Activated B cell treated with CpG ODN at 0.5 μM for 24 hours (primary cell): ENCODE data around the gene WNT2B. TPM values are rescaled to one million over a fixed set of nuclear protein-coding genes. Genes with fewer than 3 reads are reported as not detected.

Source experiments
- ATAC-seq: fragments of 200-7000 bp; cut with Tn5 transposase; one replicate; pipeline ENCODE4 v1.10.0; 2021; ENCODE audit warnings: low read depth, mild to moderate bottlenecking, moderate library complexity
- CTCF ChIA-PET: fragments of 350-600 bp; sonication (Branson Sonifier 250); formaldehyde crosslinking; loops from one replicate; lab custom pipeline; 2021; ENCODE audit warnings: antibody characterized with exemption; lab: Charles Lee
- POLR2A ChIA-PET: fragments of 350-600 bp; sonication (Branson Sonifier 250); formaldehyde crosslinking; loops from one replicate; lab custom pipeline; 2021; ENCODE audit warnings: antibody characterized with exemption; lab: Charles Lee
- DNase-seq: peaks from one replicate; pipeline ENCODE4 v3.0.0; 2022
- H3K27ac Mint-ChIP-seq: one replicate; pipeline ENCODE4 v1.8.0; 2020; ENCODE audit warnings: mixed read lengths
- H3K27me3 Mint-ChIP-seq: one replicate; pipeline ENCODE4 v1.8.0; 2021; ENCODE audit warnings: mixed read lengths
- H3K36me3 Mint-ChIP-seq: one replicate; pipeline ENCODE4 v1.8.0; 2021; ENCODE audit warnings: low read depth, mixed read lengths
- H3K4me1 Mint-ChIP-seq: one replicate; pipeline ENCODE4 v1.8.0; 2021; ENCODE audit warnings: mixed read lengths
- H3K4me3 Mint-ChIP-seq: one replicate; pipeline ENCODE4 v1.8.0; 2020; ENCODE audit warnings: mild to moderate bottlenecking, mixed read lengths
- H3K9me3 Mint-ChIP-seq: one replicate; pipeline ENCODE4 v1.8.0; 2020; ENCODE audit warnings: mixed read lengths
- CTCF ChIP-seq: fragments of 200-600 bp; IDR thresholded peaks from one replicate; pipeline ENCODE4 v1.8.0; 2022; ENCODE audit warnings: antibody characterized with exemption, mild to moderate bottlenecking
- intact Hi-C: fragments of 100-400 bp; cut with micrococcal nuclease; formaldehyde crosslinking; loops from one replicate; pipeline ENCODE4 v1.15.1; 2024
- total RNA-seq: library from RNA; stranded (reverse); gene quantifications from 2 replicates; pipeline ENCODE4 v1.2.3, GENCODE V29; 2022

WNT2B gene
- total RNA-seq, 1 donor from 2014 or later, result 1.4 TPM

GRCh38 chr1:112510340-112510739, 1.6 kb downstream of the WNT2B start:
- Mint-ChIP-seq H3K4me3 (no peak overlapping the region), H3K36me3 (no peaks in the 10 kb centered on the region), H3K27ac (no peak overlapping the region), H3K9me3 (no peaks in the 10 kb centered on the region), H3K27me3 (peaks cover 5% of the 10 kb centered on the region), H3K4me1 (peaks cover 31% of the 10 kb centered on the region)
- ATAC-seq (no peak), DNase-seq (no peak)
- CTCF ChIA-PET, result no interaction called here
- intact Hi-C loops, result no loop called here
- POLR2A ChIA-PET, result no interaction called here
- TF ChIP-seq CTCF, result no peak

- no peak overlapping the region for H3K27ac Mint-ChIP-seq
- peaks cover 4% of the 10 kb centered on the region for H3K27me3 Mint-ChIP-seq
These were observed 3.1 kb downstream of the WNT2B start for GRCh38 chr1:112511897-112512296.

GRCh38 chr1:112513112-112513870, 4.5 kb downstream of the WNT2B start:
- POLR2A ChIA-PET, result no interaction called here

More at GRCh38 chr1:112511897-112512296, 3.1 kb downstream of the WNT2B start:
- ATAC-seq (no peak), DNase-seq (no peak)
- no peak overlapping the region for H3K4me3 Mint-ChIP-seq
- no peaks in the 10 kb centered on the region for H3K36me3 Mint-ChIP-seq
- ChIA-PET CTCF (interaction anchor here (1.4 kb wide), 1 partner anchor 10 kb away, joined by 6 read pairs; no protein-coding TSS in a partner anchor), POLR2A (no interaction called here)
- no peaks in the 10 kb centered on the region for H3K9me3 Mint-ChIP-seq
- intact Hi-C loops, result no loop called here
- H3K4me1 Mint-ChIP-seq, result peaks cover 17% of the 10 kb centered on the region
- TF ChIP-seq CTCF, result no peak

GRCh38 chr1:112514901-112515300, 6.1 kb downstream of the WNT2B start:
- ATAC-seq (no peak), DNase-seq (no peak)
- Mint-ChIP-seq H3K9me3 (no peaks in the 10 kb centered on the region), H3K36me3 (no peaks in the 10 kb centered on the region), H3K4me1 (no peaks in the 10 kb centered on the region), H3K27me3 (no peaks in the 10 kb centered on the region), H3K27ac (no peak overlapping the region), H3K4me3 (no peak overlapping the region)
- no peak for TF ChIP-seq CTCF
- POLR2A ChIA-PET, result no interaction called here
- intact Hi-C loops, result no loop called here
- CTCF ChIA-PET, result no interaction called here

More at GRCh38 chr1:112513112-112513870, 4.5 kb downstream of the WNT2B start:
- Mint-ChIP-seq H3K27ac (no peak overlapping the region), H3K36me3 (no peaks in the 10 kb centered on the region), H3K4me3 (no peak overlapping the region), H3K4me1 (peaks cover 4% of the 10 kb centered on the region), H3K27me3 (no peaks in the 10 kb centered on the region), H3K9me3 (no peaks in the 10 kb centered on the region)
- no peak for TF ChIP-seq CTCF
- intact Hi-C loops, result no loop called here
- ATAC-seq (no peak), DNase-seq (no peak)
- CTCF ChIA-PET, result interaction anchor here (1.4 kb wide), 1 partner anchor 11 kb away, joined by 6 read pairs; no protein-coding TSS in a partner anchor

GRCh38 chr1:112515311-112516009, 6.7 kb downstream of the WNT2B start:
- H3K36me3 Mint-ChIP-seq, result no peaks in the 10 kb centered on the region
- CTCF ChIA-PET, result no interaction called here
- H3K4me3 Mint-ChIP-seq, result no peak overlapping the region

More at GRCh38 chr1:112515311-112516009, 6.7 kb downstream of the WNT2B start:
- DNase-seq, result no peak
- no peak overlapping the region for H3K27ac Mint-ChIP-seq
- H3K9me3 Mint-ChIP-seq, result no peaks in the 10 kb centered on the region
- intact Hi-C loops, result no loop called here
- POLR2A ChIA-PET, result no interaction called here
- no peaks in the 10 kb centered on the region for H3K27me3 Mint-ChIP-seq
- no peak for ATAC-seq
- H3K4me1 Mint-ChIP-seq, result no peaks in the 10 kb centered on the region
- TF ChIP-seq CTCF, result no peak
